Activated CD4-positive, alpha-beta memory T cell treated with anti-CD3 and anti-CD28 coated beads, Interleukin-2, amount 10 ng/mL, durations not matched to agents 7 days and 5 days (primary cell): ENCODE data around the gene RBFOX2. TPM values are rescaled to one million over a fixed set of nuclear protein-coding genes. Genes with fewer than 3 reads are reported as not detected.
"Not testable (repeated sequence)": the region's sequence is repeated elsewhere in the genome, so short reads cannot be mapped to it uniquely, and the experiment has no call there.

Experiments
- CTCF ChIA-PET: fragments of 350-600 bp; sonication (Branson Sonifier 250); formaldehyde crosslinking; loops from one replicate; lab custom pipeline; 2021; ENCODE audit warnings: antibody characterized with exemption, inconsistent platforms; lab: Charles Lee
- POLR2A ChIA-PET: fragments of 350-600 bp; sonication (Branson Sonifier 250); formaldehyde crosslinking; loops from one replicate; lab custom pipeline; 2021; ENCODE audit warnings: antibody characterized with exemption; lab: Charles Lee
- DNase-seq: peaks from one replicate; pipeline ENCODE4 v3.0.0-alpha.2; 2020
- H3K27ac Mint-ChIP-seq: one replicate; pipeline ENCODE4 v1.8.0; 2021; ENCODE audit warnings: mild to moderate bottlenecking, mixed read lengths
- H3K27me3 Mint-ChIP-seq: one replicate; pipeline ENCODE4 v1.8.0; 2021; ENCODE audit warnings: mixed read lengths
- H3K36me3 Mint-ChIP-seq: one replicate; pipeline ENCODE4 v1.8.0; 2021; ENCODE audit warnings: low read depth, mixed read lengths
- H3K4me1 Mint-ChIP-seq: one replicate; pipeline ENCODE4 v1.8.0; 2021; ENCODE audit warnings: mixed read lengths
- H3K4me3 Mint-ChIP-seq: one replicate; pipeline ENCODE4 v1.8.0; 2021; ENCODE audit warnings: mild to moderate bottlenecking, mixed read lengths
- H3K9me3 Mint-ChIP-seq: one replicate; pipeline ENCODE4 v1.8.0; 2021; ENCODE audit warnings: mixed read lengths
- total RNA-seq, 2 experiments: library from RNA; stranded (reverse); gene quantifications; one replicate each; pipeline ENCODE4 v1.2.3, GENCODE V29; 2021

RBFOX2 gene
- total RNA-seq, 2 experiments from 2014 or later: 0.83 to 1.4 TPM

DNA sequence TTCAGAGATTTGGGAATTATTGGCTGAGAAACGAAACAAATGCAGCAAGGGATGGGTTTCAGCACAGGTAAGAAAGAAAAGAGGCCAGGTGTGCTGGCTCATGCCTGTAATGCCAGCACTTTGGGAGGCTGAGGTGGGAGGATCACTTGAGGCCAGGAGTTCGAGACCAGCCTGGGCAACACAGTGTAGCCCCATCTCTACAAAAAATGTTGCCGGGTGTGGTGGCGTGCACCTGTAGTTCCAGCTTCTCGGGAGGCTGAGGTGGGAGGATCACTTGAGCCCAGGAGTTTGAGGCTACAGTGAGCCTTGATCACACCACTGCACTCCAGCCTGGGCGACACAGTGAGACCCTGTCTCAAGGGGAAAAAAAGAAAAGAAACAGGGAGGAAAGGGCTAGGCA is 290.7 kb downstream of the RBFOX2 start:
- H3K9me3 Mint-ChIP-seq, H3K4me1 Mint-ChIP-seq, H3K36me3 Mint-ChIP-seq, H3K27me3 Mint-ChIP-seq, CTCF ChIA-PET, H3K4me3 Mint-ChIP-seq, DNase-seq, H3K27ac Mint-ChIP-seq, POLR2A ChIA-PET: not testable (repeated sequence)

DNA sequence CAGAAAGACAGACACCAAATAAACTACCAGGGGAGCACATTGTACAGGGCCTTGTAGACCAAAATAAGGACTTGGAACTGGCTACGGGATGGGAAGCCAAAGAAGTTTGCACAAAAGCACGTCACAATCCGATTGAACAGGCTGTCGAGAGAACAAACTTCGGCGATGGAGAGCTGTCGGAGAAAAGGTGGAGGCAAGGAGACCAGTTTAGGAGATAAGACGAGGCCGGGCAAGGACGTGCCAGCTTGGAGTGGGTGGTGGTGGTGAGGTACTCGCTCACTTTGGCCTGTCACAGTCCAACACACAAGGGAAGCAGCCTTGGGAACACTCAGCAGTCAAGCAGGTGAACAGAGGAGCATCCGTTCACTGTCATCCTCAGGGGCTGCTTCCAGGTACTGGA is 291.9 kb downstream of the RBFOX2 start:
- Mint-ChIP-seq H3K4me1 (no peaks in the 10 kb centered on the region), H3K27me3 (peaks cover 2% of the 10 kb centered on the region), H3K36me3 (no peaks in the 10 kb centered on the region), H3K9me3 (no peaks in the 10 kb centered on the region), H3K27ac (no peak overlapping the region), H3K4me3 (no peak overlapping the region)
- no peak for DNase-seq
- ChIA-PET POLR2A (no interaction called here), CTCF (no interaction called here)

DNA sequence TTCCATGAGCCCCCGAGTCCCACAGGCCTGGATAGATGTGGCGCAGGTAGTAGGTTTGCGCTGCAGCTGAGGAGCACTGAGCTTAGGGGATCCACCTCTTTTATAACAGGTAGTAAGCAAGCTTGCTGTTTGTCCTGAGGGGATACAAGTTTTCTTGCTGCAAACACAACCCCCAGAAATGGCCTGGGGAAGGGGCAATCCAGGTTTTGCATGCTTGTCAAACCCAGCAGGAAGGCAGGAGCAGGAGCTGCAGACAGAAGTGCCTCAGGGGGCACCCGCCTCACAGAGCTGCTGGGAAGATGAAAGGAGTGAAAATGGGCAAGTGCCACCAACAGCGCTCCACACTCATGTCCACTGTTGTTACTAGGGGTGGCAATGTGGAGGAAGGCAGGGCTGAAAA is 292.5 kb downstream of the RBFOX2 start:
- Mint-ChIP-seq H3K36me3 (no peaks in the 10 kb centered on the region), H3K27ac (no peak overlapping the region), H3K4me1 (no peaks in the 10 kb centered on the region), H3K4me3 (no peak overlapping the region), H3K27me3 (peaks cover 5% of the 10 kb centered on the region), H3K9me3 (no peaks in the 10 kb centered on the region)
- ChIA-PET CTCF (no interaction called here), POLR2A (interaction anchor here (0.7 kb wide), 1 partner anchor 196 kb away, joined by 3 read pairs; no protein-coding TSS in a partner anchor)
- DNase-seq: no peak

DNA sequence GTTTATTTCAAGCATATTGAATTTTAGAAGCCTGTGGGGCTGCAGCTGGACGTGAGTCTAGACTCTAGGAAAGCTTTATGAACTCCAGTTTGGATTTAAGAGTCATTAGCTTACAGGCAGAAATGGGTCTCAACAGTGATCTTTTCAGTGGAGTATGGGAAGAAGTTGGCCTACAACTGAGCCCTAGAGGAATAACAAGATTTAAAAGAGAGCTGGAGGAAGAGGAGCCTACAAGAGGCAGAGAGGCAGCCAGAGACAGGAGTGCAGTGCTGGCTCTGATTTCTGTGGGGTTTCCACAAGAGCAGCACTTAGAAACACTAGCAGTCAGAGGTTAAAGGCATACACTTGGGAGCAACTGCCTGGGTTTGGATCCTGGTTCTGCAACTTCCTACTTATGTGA is 293.1 kb downstream of the RBFOX2 start:
- Mint-ChIP-seq H3K4me1 (no peaks in the 10 kb centered on the region), H3K4me3 (no peak overlapping the region), H3K36me3 (no peaks in the 10 kb centered on the region), H3K27ac (no peak overlapping the region), H3K27me3 (peaks cover 5% of the 10 kb centered on the region), H3K9me3 (no peaks in the 10 kb centered on the region)
- CTCF ChIA-PET: no interaction called here
- POLR2A ChIA-PET: interaction anchor here (0.7 kb wide), 1 partner anchor 196 kb away, joined by 3 read pairs; no protein-coding TSS in a partner anchor
- no peak for DNase-seq

DNA sequence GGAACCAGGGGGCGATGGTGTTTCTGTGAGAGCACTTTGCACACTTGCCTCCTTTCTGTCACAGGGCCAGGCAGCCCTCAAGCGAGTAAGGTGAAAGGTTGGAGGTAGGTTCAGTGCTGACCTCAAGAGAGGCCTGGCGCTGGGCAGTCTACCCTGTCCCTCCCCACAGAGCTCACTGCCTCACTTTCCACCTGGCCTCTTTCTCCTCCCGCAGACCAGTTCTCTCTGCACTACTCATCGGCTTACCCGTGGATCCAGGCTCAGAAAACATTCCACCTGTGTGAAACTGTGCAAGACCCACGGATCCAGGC is 294.2 kb downstream of the RBFOX2 start:
- Mint-ChIP-seq H3K27ac (no peak overlapping the region), H3K27me3 (peaks cover 5% of the 10 kb centered on the region)
- no peak for DNase-seq

DNA sequence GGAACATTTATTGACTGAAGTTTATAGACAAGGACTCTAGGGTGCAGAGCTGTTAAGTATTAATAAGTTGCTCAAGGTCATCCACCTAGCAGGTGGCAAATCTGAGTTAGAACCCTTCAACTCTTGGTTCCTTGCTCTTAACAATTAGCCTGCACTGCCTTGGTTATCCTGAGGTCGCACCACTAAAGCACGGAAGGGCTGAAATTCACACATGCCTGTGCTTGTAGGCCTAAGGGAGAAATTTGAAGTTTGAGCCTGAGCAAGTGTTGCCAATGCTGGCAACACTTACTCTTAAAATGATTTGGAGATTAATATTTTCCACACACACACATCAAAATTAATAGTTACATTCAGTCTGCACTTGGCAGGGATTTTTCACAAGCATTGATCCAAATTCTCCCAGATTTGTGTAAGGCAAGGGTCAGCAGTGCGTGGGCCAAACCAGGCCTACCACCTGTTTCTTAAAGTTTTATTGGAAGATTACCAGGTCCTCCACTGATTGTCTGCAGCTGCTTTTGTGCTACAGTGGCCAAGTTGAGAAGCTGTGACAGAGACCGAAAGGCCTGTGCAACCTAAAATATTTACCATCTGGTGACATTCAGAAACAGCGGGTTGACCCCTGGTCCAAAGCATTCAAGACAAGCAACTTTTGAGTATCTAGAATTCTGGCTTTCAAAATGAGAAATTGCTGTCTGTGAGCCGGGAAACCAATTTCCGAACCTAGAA is 294.7 kb downstream of the RBFOX2 start:
- DNase-seq: no peak
- ChIA-PET POLR2A (no interaction called here), CTCF (no interaction called here)
- no peaks in the 10 kb centered on the region for H3K9me3 Mint-ChIP-seq
- H3K27ac Mint-ChIP-seq: no peak overlapping the region
- H3K27me3 Mint-ChIP-seq: peaks cover 5% of the 10 kb centered on the region
- H3K4me1 Mint-ChIP-seq: no peaks in the 10 kb centered on the region
- H3K4me3 Mint-ChIP-seq: no peak overlapping the region
- no peaks in the 10 kb centered on the region for H3K36me3 Mint-ChIP-seq

More for the DNA sequence above, 294.2 kb downstream of the RBFOX2 start:
- Mint-ChIP-seq H3K4me3 (no peak overlapping the region), H3K9me3 (no peaks in the 10 kb centered on the region), H3K36me3 (no peaks in the 10 kb centered on the region), H3K4me1 (no peaks in the 10 kb centered on the region)
- ChIA-PET POLR2A (no interaction called here), CTCF (no interaction called here)

DNA sequence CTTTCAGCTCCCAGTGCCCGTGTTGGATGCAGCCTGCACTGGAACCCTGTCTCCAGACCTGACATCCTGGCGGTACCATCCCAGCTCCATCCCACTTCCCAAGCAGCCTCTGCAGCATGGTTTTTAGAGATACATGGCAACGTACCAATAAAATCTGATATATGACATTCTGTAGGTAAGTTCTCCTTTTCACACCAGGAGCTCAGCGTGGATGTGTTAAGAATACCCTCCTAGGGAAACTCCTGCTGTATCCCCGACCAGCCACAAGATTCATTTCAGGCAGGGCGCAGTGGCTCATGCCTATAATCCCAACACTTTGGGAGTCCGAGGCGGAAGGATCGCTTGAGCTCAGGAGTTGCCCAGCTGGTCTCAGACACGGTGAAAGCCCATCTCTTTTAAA is 295.6 kb downstream of the RBFOX2 start:
- CTCF ChIA-PET: no interaction called here
- H3K4me3 Mint-ChIP-seq: no peak overlapping the region

DNA sequence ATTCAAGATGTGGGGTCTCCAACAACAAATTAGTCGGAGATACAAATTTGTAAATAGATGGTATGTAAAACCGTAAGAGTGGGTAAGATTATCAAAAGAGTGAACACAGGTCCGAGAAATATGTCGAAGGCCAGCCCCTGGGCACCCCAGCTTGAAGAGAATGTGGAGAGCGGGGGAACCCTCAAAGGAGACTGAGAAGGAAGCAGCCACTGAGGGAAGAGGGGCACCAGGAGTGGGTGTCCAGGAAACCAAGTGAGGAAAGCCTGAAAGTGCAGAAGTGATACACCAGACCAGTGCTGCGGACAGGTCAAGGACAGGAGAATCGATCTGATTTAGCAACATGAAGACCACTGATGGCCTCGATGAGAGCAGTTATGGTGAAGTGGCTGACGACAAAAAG is 296.5 kb downstream of the RBFOX2 start:
- Mint-ChIP-seq H3K4me1 (no peaks in the 10 kb centered on the region), H3K27me3 (peaks cover 5% of the 10 kb centered on the region), H3K27ac (no peak overlapping the region), H3K36me3 (no peaks in the 10 kb centered on the region), H3K9me3 (no peaks in the 10 kb centered on the region), H3K4me3 (no peak overlapping the region)
- POLR2A ChIA-PET: no interaction called here
- CTCF ChIA-PET: no interaction called here
- DNase-seq: no peak

More for the DNA sequence above, 295.6 kb downstream of the RBFOX2 start:
- no peaks in the 10 kb centered on the region for H3K36me3 Mint-ChIP-seq
- H3K9me3 Mint-ChIP-seq: no peaks in the 10 kb centered on the region
- no peak overlapping the region for H3K27ac Mint-ChIP-seq
- no peaks in the 10 kb centered on the region for H3K4me1 Mint-ChIP-seq
- DNase-seq: no peak
- H3K27me3 Mint-ChIP-seq: peaks cover 5% of the 10 kb centered on the region
- POLR2A ChIA-PET: no interaction called here

DNA sequence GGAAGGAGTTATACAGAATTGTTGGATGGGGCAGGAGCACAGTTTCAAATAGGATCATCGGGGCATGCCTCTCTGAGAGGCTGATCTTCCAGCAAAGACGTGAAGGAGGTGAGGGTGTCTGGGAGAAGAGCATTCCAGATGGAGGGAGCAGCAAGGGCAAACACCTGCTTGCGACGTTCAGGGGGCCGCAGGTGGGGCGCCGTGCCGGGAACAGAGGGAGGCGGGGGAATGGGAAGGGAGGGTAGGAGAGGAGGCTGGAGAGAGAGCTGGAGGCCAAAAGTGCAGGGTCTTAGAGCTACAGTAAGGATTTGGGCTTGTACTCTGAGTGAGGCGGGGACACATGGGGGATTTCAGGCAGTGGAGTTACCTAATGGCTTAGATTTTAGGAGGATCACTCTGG is 297.3 kb downstream of the RBFOX2 start:
- Mint-ChIP-seq H3K27me3 (peaks cover 5% of the 10 kb centered on the region), H3K4me3 (no peak overlapping the region), H3K9me3 (no peaks in the 10 kb centered on the region), H3K4me1 (no peaks in the 10 kb centered on the region), H3K36me3 (no peaks in the 10 kb centered on the region), H3K27ac (no peak overlapping the region)
- DNase-seq: no peak
- ChIA-PET POLR2A (no interaction called here), CTCF (no interaction called here)

DNA sequence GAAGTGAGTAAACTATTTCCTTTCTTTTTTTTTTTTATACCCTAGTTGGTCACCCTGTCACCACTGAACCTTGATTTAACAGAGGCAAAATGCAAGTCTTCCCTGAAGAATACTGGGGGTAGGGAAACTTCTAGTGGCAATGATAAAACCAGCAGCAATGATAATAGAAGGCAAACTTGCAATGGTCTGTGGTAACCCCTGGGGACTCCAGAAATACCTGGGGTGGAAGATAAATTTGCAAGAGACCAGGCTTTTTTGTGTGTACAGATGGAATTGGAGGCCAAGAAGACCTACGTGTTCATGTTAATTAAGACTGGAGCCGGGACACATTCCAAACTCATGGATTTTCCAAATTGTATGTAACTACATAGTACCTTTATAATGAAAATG is 299.3 kb downstream of the RBFOX2 start:
- DNase-seq: no peak
- ChIA-PET POLR2A (no interaction called here), CTCF (no interaction called here)
- no peak overlapping the region for H3K4me3 Mint-ChIP-seq
- no peaks in the 10 kb centered on the region for H3K4me1 Mint-ChIP-seq
- H3K27ac Mint-ChIP-seq: no peak overlapping the region
- H3K27me3 Mint-ChIP-seq: peaks cover 5% of the 10 kb centered on the region
- no peaks in the 10 kb centered on the region for H3K9me3 Mint-ChIP-seq
- H3K36me3 Mint-ChIP-seq: no peaks in the 10 kb centered on the region

DNA sequence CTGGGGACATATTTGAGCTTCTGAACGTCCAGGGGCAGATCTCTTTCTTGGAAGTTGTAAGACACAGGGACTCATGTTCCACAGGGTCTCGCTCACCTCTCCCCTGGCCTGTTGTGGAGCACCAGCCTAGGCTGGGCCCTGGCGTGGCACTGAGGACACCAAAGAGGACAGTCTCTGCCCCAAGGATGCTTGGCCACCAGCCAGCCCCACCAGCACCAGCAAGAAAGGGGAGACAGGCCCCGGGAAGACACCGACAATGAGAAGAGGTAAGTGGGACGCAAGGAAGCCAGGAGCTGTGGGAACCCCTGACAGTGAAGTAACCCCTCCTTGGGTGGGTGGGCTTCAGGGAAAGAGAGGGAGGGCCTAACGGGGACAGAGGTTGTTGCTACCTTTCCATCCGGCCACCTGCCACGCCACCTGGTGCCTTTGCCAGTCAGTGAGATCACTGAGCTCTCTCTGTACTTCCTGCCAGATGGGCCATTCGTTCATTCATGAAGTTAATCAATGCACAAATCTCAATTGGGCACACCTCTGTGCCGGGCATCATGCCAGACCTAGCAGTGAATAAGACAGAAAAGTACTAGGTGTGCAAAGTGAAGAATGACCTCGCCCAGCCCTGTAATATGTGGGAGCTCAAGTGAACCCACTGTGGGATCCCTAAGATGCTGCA is 299.9 kb downstream of the RBFOX2 start:
- H3K27me3 Mint-ChIP-seq: peaks cover 5% of the 10 kb centered on the region
- no peak for DNase-seq
- H3K9me3 Mint-ChIP-seq: no peaks in the 10 kb centered on the region
- no peak overlapping the region for H3K27ac Mint-ChIP-seq
- ChIA-PET CTCF (no interaction called here), POLR2A (no interaction called here)
- no peaks in the 10 kb centered on the region for H3K36me3 Mint-ChIP-seq
- H3K4me1 Mint-ChIP-seq: no peaks in the 10 kb centered on the region
- no peak overlapping the region for H3K4me3 Mint-ChIP-seq

DNA sequence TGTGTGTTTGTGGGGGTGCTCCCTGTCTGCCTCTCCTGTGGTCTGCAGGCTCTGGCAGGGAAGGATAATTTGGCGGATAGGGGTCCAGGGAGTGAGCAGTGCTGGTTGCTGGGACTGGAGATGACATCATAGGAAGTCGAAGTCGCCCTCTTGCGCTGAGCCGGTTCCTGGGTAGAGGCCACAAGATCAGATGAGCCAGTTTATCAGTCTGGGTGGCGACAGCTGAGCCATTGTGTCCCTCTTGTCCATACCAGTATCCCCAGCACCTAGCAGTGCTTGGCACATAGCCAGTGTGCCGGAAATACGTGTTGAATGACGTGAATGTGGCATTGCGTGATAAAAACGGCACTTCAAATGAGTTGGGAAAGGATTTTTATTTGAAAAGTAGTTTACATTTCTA is 301.2 kb downstream of the RBFOX2 start:
- Mint-ChIP-seq H3K36me3 (no peaks in the 10 kb centered on the region), H3K4me3 (no peak overlapping the region), H3K9me3 (no peaks in the 10 kb centered on the region), H3K27ac (no peak overlapping the region), H3K4me1 (no peaks in the 10 kb centered on the region), H3K27me3 (peaks cover 5% of the 10 kb centered on the region)
- DNase-seq: no peak
- ChIA-PET CTCF (no interaction called here), POLR2A (interaction anchor here (0.6 kb wide), 1 partner anchor 64 kb away, joined by 3 read pairs; no protein-coding TSS in a partner anchor)

DNA sequence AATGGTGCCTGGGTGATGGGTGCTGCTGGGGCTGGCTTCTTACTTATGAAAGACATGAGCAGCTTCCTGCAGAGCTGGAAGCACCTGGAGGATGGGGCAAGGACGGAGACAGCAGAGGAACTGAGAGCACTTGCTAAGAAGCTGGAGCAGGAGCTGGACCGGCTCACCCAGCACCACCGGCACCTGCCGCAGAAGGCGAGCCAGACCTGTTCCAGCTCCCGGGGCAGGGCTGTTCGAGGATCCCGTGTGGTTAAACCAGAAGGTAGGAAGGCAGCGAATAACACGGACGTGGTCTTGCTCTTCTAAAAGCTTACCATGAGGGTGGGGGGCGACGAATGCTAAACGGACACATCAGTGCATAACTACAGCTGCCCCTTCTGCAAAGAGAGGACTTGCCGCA is 301.7 kb downstream of the RBFOX2 start:
- no peaks in the 10 kb centered on the region for H3K4me1 Mint-ChIP-seq
- peaks cover 5% of the 10 kb centered on the region for H3K27me3 Mint-ChIP-seq
- ChIA-PET POLR2A (interaction anchor here (0.6 kb wide), 1 partner anchor 63 kb away, joined by 3 read pairs; no protein-coding TSS in a partner anchor), CTCF (no interaction called here)
- DNase-seq: no peak
- no peak overlapping the region for H3K27ac Mint-ChIP-seq
- H3K9me3 Mint-ChIP-seq: no peaks in the 10 kb centered on the region
- H3K36me3 Mint-ChIP-seq: no peaks in the 10 kb centered on the region
- no peak overlapping the region for H3K4me3 Mint-ChIP-seq

DNA sequence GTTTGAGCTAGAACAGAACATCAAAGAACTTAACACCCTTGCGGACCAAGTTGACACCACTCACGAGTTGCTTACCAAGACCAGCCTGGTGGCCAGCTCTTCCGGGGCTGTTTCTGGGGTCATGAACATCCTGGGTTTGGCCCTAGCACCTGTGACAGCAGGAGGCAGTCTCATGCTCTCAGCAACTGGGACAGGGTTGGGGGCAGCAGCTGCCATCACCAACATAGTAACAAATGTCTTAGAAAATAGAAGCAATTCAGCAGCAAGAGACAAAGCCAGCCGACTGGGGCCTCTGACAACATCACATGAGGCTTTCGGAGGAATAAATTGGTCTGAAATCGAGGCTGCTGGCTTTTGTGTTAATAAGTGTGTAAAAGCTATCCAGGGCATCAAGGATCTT is 302.2 kb downstream of the RBFOX2 start:
- no peaks in the 10 kb centered on the region for H3K9me3 Mint-ChIP-seq
- ChIA-PET POLR2A (no interaction called here), CTCF (no interaction called here)
- no peak for DNase-seq
- no peaks in the 10 kb centered on the region for H3K27me3 Mint-ChIP-seq
- H3K4me3 Mint-ChIP-seq: no peak overlapping the region
- H3K36me3 Mint-ChIP-seq: no peaks in the 10 kb centered on the region
- H3K4me1 Mint-ChIP-seq: no peaks in the 10 kb centered on the region
- H3K27ac Mint-ChIP-seq: no peak overlapping the region
